Erythroblast (primary cell): ENCODE results near the gene HERC4.

Source experiments
- GATA1 ChIP-seq: IDR thresholded peaks from 2 replicates; pipeline ENCODE4 v1.6.1; 2011; ENCODE audit warnings: low read depth, mild to moderate bottlenecking, control low read depth, low read length, moderate library complexity
- POLR2A ChIP-seq: IDR thresholded peaks from 2 replicates; pipeline ENCODE4 v1.6.1; 2011; ENCODE audit warnings: mild to moderate bottlenecking, low read length

DNA sequence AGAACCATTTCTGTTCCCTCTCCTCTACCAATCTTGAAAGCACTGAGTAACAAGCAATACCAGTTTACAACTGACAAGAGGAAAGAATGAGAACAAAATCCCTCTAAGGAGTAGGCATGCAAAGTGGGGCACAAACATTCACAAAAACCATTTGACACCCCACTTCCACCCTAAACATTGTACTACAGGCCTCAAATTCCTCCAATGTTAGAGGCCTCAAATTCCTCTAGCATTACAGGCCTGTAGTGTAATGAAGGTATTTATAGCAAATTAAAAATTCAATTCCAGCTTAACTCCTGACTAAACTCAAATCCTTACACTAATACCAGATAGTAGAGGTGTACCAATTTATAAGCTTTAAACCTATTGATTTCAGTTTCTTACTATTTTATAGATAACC lies 105.2 kb downstream of the HERC4 start:
- TF ChIP-seq GATA1, result no peak
- no peak for TF ChIP-seq POLR2A
